ENCODE results near the gene DTX4. TPM values are rescaled to one million over a fixed set of nuclear protein-coding genes. Genes with fewer than 3 reads are reported as not detected.
"Not testable (repeated sequence)": the region's sequence is repeated elsewhere in the genome, so short reads cannot be mapped to it uniquely, and the experiment has no call there.

Gene DTX4
- 5.7 TPM for polyA plus RNA-seq (2013, experiment 1 of 2; ENCODE audit: insufficient read length)
- polyA plus RNA-seq (2013, experiment 2 of 2; ENCODE audit: insufficient read length): 5.8 TPM

DNA sequence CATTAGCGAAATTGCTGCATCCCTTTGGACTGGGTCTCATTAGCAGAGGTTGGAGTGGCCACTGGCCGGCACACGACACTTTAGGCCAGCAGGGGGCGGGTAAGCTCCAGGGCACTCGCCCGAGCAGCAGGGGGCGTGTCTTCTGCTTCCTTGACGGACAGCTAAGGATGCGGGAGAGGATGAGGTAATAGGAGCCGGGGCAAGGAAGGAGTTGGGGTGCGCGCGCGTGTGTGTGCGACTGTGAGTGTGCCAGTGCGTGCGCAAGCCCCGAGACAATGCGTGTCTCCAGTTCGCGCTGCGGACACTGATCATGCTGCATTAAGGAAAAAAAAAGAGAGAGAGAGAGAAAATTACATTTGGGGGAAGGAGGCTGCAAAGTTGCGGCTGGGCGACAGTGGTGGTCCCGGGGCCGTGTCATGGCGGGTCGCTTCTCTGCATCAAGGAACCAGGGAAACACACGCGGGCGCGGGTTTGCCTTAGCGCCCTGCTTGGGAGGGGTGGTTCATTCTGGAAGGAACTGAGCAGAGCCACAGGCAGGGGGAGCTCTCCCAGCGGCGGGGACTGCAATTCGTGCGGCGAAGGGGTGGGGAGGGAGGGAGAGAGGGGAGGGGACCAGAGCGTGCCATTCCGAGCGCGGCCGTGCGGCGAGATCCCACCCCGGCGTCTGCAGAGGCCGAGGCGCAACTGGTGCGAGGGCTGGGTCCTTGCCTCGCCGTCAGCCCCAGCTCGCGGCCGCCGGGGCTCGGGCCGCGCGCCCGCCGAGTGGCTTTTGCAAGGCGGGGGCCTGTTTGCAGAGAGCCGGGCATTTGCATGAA lies at the start of gene DTX4:
DTX4 (plus strand) TSS at position 625 of the 815 bp plus-strand sequence. CDS start 464 bp downstream, outside the sequence.
- peak; percentile 86 for DNase-seq

DNA sequence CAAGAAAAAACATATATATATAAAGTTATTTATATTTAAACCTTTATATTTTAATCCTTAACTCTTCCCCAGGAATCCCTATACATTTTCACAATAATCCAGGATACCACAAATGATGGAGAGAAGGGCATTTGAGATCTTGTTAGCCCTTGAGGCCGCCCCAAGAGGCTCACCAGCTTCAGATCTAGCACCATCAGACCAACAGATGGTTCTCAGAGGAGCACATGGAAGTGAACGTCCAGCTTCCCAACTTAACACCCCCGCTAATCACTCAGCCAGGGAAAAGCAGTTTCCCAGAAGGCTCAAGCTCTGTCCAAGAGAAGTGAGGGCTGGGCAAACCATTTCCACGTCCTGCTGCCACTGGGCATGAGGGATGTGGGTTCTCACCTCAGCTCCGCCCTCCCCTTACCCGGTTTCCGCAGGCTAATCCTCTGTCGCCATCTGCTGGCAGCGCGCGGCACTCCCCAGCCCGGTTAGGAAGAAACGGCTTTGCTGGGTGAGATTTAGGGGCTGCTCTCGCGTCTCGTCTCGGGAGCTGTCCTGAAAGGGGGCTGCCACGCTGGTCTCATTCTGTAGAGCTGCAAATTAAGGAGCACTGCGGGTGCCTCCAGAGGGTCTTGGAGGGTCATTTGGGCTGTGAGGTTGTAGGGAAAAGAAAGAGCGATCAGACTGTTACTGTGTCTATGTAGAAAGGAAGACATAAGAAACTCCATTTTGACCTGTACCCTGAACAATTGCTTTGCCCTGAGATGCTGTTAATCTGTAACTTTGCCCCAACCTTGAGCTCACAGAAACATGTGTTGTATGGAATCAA lies 36.1 kb upstream of the DTX4 start:
- DNase-seq: peak; percentile 72

DNA sequence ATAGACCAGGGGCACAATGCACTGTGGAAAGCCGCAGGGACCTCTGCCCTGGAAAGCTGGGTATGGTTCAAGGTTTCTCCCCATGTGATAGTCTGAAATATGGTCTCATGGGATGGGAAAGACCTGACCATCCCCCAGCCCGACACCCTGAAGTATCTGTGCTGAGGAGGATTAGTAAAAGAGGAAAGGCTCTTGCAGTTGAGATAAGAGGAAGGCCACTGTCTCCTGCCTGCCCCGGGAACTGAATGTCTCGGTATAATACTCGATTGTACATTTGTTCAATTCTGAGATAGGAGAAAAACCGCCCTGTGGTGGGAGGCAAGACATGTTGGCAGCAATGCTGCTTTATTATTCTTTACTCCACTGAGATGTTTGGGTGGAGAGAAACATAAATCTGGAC lies 35.4 kb upstream of the DTX4 start:
- DNase-seq: not testable (repeated sequence)

GRCh38 chr11:59137190-59137589 lies 34.7 kb upstream of the DTX4 start:
- DNase-seq: no peak

- no peak for DNase-seq
These were observed 33.3 kb upstream of the DTX4 start for GRCh38 chr11:59138643-59139042.

DNA sequence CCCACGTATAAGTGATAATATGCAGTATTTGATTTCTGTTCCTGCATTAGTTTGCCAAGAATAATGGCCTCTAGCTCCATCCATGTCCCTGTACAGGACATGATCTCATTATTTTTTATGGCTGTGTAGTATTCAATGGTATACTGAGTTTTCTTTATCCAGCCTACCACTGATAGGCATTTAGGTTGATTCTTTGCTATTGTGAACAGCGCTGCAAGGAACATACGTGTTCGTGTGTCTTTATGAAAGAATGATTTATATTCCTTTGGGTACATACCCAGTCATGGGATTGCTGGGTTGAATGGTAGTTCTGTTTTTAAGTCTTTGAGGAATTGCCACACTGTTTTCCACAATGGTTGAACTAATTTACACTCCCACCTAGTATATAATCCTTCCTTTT lies 30.7 kb upstream of the DTX4 start:
- DNase-seq: no peak

DNA sequence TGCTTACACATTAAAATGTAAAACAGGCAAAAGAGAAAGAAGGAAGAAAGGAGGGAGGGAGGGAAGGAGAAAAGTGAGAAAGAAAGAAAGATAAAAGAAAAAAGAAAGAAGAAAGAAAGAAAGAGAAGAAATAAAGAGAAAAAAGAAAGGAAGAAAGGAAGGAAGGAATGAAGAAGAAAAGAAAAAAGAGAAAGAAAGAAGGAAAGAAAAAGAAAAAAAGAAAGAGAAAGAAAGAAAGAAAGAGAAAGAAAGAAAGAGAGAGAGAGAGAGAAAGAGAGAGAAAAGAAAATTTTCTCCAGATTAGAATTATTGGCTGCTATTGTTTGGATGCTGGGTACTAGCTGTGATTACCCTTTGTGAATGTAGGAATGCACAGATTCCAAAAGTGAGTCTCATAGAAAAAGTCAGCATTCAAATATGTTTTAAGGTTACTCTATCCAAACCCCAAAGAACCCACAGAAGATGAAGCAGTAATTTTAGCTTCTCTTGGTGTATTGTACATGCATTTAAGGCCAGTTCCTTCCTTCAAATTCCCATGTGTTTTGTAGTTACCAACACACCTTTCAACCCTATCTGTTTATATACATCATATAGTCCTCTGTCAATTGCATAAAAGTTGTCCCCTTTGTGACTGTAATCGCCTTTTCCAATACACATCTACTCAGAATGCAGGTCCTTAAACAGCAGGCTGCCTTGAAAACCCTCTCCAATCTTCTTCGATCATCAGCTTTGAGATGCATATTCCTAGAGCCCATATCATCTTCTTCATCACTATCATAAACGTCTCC lies 30.1 kb upstream of the DTX4 start:
- peak; percentile 59 for DNase-seq

- DNase-seq: peak; percentile 89
These were observed 29.1 kb upstream of the DTX4 start, which contains the start of gene FAM111A for GRCh38 chr11:59142530-59143507. Gene FAM111A (plus strand): TSS chr11:59142856. CDS start chr11:59148873, 6,017 bp downstream.

- DNase-seq: no peak
These were observed 27.8 kb upstream of the DTX4 start for GRCh38 chr11:59144096-59144495.

- peak; percentile 84 for DNase-seq
These were observed 27.2 kb upstream of the DTX4 start for GRCh38 chr11:59144579-59145345.

- peak; percentile 53 for DNase-seq
These were observed 26.4 kb upstream of the DTX4 start for GRCh38 chr11:59145534-59145933.

GRCh38 chr11:59151761-59152160 lies 20.2 kb upstream of the DTX4 start:
- no peak for DNase-seq

GRCh38 chr11:59152312-59152951 lies 19.5 kb upstream of the DTX4 start:
- DNase-seq: no peak

GRCh38 chr11:59154610-59155009 lies 17.3 kb upstream of the DTX4 start:
- no peak for DNase-seq

- no peak for DNase-seq
These were observed 14.5 kb upstream of the DTX4 start for GRCh38 chr11:59157433-59157832.

- DNase-seq: peak; percentile 70
These were observed 13.5 kb upstream of the DTX4 start for GRCh38 chr11:59158206-59159068.

- DNase-seq: no peak
These were observed 7.9 kb upstream of the DTX4 start for GRCh38 chr11:59164028-59164427.

- no peak for DNase-seq
These were observed 580 bp downstream of the DTX4 start for GRCh38 chr11:59172345-59173079.

Data from fibroblast of skin of abdomen (primary cell).